BE2C (cell line): ENCODE results near the gene PHOX2B.
"Not testable (repeated sequence)": the region's sequence is repeated elsewhere in the genome, so short reads cannot be mapped to it uniquely, and the experiment has no call there.

Experiments
- DNase-seq: peaks from one replicate; pipeline ENCODE4 v3.0.0-alpha.2; 2020
- H3K27me3 ChIP-seq: fragments of 250-450 bp; sonication (Bioruptor Pico); 2 replicates; pipeline ENCODE4 v1.5.1; 2020; ENCODE audit warnings: mild to moderate bottlenecking
- H3K36me3 ChIP-seq: fragments of 250-450 bp; sonication (Bioruptor Pico); 2 replicates; pipeline ENCODE4 v1.5.1; 2020; ENCODE audit warnings: mild to moderate bottlenecking
- H3K4me1 ChIP-seq: fragments of 250-450 bp; sonication (Bioruptor Pico); 2 replicates; pipeline ENCODE4 v1.5.1; 2020
- H3K4me3 ChIP-seq: 2 replicates; pipeline ENCODE4 v1.5.1; 2011; ENCODE audit warnings: low read depth, low read length
- H3K9me3 ChIP-seq: fragments of 250-450 bp; sonication (Bioruptor Pico); 2 replicates; pipeline ENCODE4 v1.5.1; 2020
- TF ChIP-seq, protein P1 (sequence below): IDR thresholded peaks from 2 replicates; pipeline ENCODE4 v1.5.1; 2012; ENCODE audit warnings: mild to moderate bottlenecking, low read depth, low read length

Gene PHOX2B

DNA sequence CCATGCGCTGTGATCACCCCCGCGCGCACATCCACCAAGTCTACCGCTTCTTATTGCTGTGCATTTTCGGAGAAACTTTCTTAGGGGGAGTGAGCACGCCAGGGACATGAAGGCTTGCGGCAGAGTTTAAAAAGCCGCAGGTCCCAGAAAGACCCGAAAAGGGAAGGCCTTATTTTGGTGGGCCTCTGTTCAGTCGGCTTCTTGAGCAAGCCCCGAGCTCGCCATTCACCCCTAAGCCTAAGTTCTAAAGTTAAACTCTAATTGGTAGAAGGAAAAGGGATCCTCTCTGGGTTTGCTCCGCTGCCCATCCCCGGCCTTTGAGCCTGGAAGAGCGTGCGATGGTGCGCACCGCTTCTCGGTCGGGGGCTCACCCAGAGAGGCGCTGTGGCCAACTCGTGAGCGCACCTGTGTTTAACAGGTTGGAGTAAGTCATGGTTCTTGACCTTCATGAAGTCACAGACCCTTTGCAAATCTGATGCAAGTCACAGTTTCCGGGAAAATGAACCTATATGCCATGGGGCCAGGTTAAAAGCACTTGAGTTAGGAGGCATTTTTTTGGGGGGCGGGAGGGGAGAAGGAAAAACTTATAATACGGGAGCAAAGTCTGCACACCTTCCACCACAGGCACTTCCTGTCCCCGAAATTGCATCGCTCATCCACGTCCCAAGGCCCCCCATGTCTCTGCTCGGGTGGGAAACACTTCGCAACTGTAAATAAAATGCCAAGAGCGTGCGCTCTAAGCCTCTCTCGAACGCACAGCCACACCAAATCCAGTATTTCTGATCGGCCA lies 1.9 kb downstream of the PHOX2B start:
- Histone ChIP-seq H3K4me3 (peak overlapping the region; percentile 72), H3K4me1 (no peaks in the 10 kb centered on the region), H3K9me3 (no peaks in the 10 kb centered on the region), H3K36me3 (peaks cover 49% of the 10 kb centered on the region), H3K27me3 (no peaks in the 10 kb centered on the region)
- no peak for DNase-seq
- TF ChIP-seq, protein P1, sequence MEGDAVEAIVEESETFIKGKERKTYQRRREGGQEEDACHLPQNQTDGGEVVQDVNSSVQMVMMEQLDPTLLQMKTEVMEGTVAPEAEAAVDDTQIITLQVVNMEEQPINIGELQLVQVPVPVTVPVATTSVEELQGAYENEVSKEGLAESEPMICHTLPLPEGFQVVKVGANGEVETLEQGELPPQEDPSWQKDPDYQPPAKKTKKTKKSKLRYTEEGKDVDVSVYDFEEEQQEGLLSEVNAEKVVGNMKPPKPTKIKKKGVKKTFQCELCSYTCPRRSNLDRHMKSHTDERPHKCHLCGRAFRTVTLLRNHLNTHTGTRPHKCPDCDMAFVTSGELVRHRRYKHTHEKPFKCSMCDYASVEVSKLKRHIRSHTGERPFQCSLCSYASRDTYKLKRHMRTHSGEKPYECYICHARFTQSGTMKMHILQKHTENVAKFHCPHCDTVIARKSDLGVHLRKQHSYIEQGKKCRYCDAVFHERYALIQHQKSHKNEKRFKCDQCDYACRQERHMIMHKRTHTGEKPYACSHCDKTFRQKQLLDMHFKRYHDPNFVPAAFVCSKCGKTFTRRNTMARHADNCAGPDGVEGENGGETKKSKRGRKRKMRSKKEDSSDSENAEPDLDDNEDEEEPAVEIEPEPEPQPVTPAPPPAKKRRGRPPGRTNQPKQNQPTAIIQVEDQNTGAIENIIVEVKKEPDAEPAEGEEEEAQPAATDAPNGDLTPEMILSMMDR = no peak

DNA sequence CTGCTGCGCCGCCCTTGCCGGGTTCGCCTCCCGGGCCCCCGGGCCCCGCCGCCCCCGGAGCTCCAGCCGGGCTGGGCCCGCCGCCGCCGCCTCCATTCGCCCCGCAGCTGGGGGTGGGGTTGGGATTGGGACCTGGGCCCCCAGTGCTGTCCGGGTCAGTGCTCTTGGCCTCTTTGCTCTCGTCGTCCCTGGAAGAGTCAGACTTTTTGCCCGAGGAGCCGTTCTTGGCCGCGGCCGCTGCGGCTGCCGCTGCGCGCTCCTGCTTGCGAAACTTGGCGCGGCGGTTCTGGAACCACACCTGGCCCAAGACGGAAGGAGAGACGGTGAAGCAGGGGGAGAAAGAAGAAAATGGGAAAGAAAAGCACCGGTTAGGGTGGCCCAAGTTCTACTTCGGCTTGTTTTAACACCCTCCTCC lies 2.5 kb downstream of the PHOX2B start:
- Histone ChIP-seq H3K36me3 (peaks cover 49% of the 10 kb centered on the region), H3K27me3 (no peaks in the 10 kb centered on the region), H3K9me3 (no peaks in the 10 kb centered on the region), H3K4me3 (peak overlapping the region; percentile 72), H3K4me1 (peaks cover 4% of the 10 kb centered on the region; the same call in 1 of the 2 replicates)
- TF ChIP-seq, protein P1 = no peak
- DNase-seq = no peak

DNA sequence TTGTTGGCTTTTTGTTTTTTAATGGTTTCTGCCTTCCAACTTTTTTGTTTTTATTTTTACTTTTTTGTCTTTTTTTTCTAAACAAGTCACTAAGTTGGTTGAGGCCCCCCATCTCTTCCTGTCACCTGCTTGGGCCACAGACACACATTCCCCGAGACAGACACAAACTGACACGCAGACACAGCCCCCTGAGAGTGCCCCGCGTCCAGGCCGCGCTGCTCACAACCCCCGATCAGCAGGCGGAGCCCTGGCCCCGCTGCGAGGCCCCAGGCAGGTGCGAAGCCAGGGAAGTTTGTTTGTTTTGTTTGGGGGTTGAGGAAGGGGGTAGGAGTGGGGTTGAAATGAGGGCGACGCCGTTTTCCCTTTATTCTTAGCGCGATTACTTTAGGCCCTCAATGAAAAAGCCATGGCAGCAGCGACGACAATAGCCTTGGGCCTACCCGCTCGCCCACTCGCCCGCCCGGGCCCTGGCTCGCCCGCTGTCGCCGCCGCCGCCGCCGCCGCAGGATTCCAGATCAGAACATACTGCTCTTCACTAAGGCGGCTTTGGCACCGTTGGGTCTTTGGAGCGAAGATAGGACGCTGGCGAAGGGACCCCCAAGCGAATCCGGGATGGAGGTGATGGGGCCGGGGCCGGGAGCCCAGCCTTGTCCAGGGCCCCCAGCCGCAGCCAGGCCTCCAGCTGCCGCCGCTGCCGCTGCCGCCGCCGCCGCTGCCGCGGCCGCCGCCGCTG lies 3.1 kb downstream of the PHOX2B start:
- DNase-seq = peak; percentile 37
- peaks cover 49% of the 10 kb centered on the region for H3K36me3 ChIP-seq
- no peaks in the 10 kb centered on the region for H3K9me3 ChIP-seq
- peak overlapping the region; percentile 59 for H3K4me3 ChIP-seq
- no peaks in the 10 kb centered on the region for H3K27me3 ChIP-seq
- peaks cover 4% of the 10 kb centered on the region; the same call in 1 of the 2 replicates for H3K4me1 ChIP-seq
- TF ChIP-seq, protein P1 = 0 out of 2 replicates have a peak, but pooled peaks have one; percentile 4

DNA sequence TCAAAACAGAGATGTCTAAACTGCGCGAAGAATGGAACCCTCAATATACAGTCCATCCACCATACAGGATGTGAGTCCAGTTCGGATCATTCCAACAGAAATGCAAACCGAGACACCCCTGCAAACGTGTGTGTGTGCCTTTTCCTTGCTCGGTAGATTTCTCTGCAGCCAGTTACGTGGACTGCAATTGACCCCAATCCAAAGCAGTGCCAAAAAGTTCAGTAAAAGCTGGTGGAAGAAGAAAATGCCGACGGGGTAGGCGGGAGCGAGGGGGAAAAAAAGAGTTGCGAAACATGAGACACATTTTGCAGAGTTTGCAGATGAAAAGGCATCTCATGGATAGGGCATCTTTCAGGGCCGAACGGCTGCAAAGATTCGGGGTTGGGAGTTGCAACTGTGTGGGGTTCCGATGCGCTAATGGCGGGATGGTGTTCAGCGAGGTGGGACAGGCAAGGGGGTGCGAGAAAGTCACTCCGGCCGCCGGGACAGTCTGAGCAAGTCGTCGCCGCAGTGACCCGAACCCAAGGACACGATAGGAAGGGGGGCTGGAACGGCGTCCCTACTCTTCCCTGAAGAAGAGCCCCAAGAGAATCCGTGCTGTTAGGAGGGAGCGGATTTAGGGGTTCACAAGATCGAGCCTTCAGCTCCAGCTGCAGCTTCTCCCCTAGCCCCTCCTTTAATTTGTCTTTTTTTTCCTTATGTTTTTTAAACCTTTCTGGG lies 3.8 kb downstream of the PHOX2B start:
- H3K27me3 ChIP-seq = no peaks in the 10 kb centered on the region
- peak; percentile 27 for DNase-seq
- H3K4me1 ChIP-seq = peaks cover 4% of the 10 kb centered on the region; the same call in 1 of the 2 replicates
- TF ChIP-seq, protein P1 = no peak
- H3K4me3 ChIP-seq = peak overlapping the region; percentile 59
- H3K36me3 ChIP-seq = peaks cover 49% of the 10 kb centered on the region
- no peaks in the 10 kb centered on the region for H3K9me3 ChIP-seq

DNA sequence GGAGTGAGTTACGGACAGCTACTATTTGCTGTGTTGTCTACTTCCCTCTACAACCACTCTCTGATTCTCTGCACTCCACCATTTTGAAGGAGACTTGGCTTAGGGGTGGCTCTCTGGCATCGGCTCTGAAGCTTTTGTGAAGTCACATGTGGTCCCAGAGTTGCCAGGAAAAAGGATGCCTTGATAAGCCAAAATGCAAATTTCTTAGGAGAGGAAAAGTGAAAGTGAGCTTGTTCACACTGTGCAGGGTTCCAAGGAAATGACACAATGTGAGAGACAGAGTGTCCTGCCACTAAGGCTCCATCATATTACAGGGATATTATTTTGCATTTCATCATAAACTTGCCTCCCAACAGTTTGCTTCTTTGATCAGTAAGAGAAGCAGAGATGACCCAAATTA lies 7.2 kb downstream of the PHOX2B start:
- no peaks in the 10 kb centered on the region for H3K27me3 ChIP-seq
- 0 out of 2 replicates have a peak, but pooled peaks cover 2% of the 10 kb centered on the region for H3K9me3 ChIP-seq
- H3K36me3 ChIP-seq = peaks cover 36% of the 10 kb centered on the region
- TF ChIP-seq, protein P1 = no peak
- H3K4me3 ChIP-seq = no peak overlapping the region
- no peak for DNase-seq
- peaks cover 4% of the 10 kb centered on the region; the same call in 1 of the 2 replicates for H3K4me1 ChIP-seq

DNA sequence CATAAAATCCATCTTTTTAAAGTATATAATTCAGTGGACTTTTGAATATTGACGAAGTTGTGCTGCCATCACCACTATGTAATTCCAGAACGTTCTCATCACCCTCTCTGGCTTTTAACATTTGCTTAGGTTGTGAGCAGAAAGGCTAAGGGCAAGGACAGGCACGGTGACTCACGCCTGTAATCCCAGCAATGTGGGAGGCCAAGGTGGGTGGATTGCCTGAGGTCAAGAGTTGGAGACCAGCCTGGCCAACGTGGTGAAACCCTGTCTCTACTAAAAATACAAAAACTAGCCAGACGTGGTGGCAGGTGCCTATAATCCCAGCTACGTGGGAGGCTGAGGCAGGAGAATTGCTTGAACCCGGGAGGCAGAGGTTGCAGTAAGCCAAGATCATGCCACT lies 11.0 kb downstream of the PHOX2B start:
- not testable (repeated sequence) for H3K9me3 ChIP-seq, DNase-seq, H3K4me3 ChIP-seq, H3K36me3 ChIP-seq, H3K4me1 ChIP-seq, H3K27me3 ChIP-seq
